ENCODE measurements around the gene FUT8. TPM values are rescaled to one million over a fixed set of nuclear protein-coding genes. Genes with fewer than 3 reads are reported as not detected.

FUT8 gene
- total RNA-seq, 1 experiment from 2014 or later = 42.3 TPM

DNA sequence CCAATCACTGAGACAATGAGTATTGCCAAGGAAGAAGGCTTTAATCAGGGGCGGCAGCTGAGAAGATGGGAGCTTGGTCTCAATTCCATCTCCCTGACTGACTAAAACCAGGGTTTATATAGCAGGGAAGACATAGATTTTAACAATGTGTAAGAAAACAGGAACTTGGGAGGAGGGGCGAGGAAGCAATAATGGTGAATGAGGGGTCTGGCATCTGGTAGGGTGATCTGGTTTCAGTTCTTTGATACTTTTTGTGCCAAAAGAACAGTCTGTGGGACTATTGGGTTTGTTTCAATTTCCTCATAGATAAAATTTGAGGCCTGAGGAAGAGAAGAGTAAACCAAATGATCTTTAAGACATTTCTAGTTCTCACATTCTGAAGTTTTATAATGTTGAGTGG lies 49.2 kb downstream of the FUT8 start:
- Histone ChIP-seq H3K36me3 (ENCODE audit: control insufficient read depth in 1 of 2, insufficient read depth in 2 of 2, low read length in 2 of 2) (no peaks in the 10 kb centered on the region), H3K27ac (ENCODE audit: low read depth, low read length) (no peak overlapping the region), H3K27me3 (ENCODE audit: insufficient read depth, low read length) (no peaks in the 10 kb centered on the region), H3K9me2 (ENCODE audit: insufficient read depth) (no peaks in the 10 kb centered on the region), H4K20me1 (ENCODE audit: insufficient read depth) (no peaks in the 10 kb centered on the region), H2AFZ (ENCODE audit: low read depth, low read length, poor library complexity, severe bottlenecking) (no peak overlapping the region), H3K4me1 (ENCODE audit: control insufficient read depth in 1 of 2, insufficient read depth in 2 of 2, low read length in 2 of 2) (peaks cover 0 to 13% of the 10 kb centered on the region in 2 experiments; a peak in 2 of 4 replicates), H3K9me3 (ENCODE audit: control insufficient read depth in 1 of 2, insufficient read depth in 1 of 2, low read depth in 1 of 2, low read length in 2 of 2) (no peaks in the 10 kb centered on the region), H3K79me2 (ENCODE audit: insufficient read depth, low read length) (0 out of 2 replicates have a peak, but pooled peaks cover 6% of the 10 kb centered on the region), H3K4me2 (ENCODE audit: low read length) (no peak overlapping the region; the same call in 1 of the 2 replicates), H3K9ac (ENCODE audit: low read length) (no peak overlapping the region), H3K4me3 (replicated peaks in 1 of 2; ENCODE audit: low read depth in 1 of 2, low read length in 2 of 2) (no peak overlapping the region)
- POLR2A ChIA-PET = no interaction called here
- CTCF ChIA-PET = no interaction called here
- TF ChIP-seq RAD21 (IDR thresholded peaks at IDR 0.05; ENCODE audit: low read depth) (no peak), SIN3A (IDR thresholded peaks at IDR 0.05; ENCODE audit: low read depth) (no peak), EZH2 (IDR thresholded peaks at IDR 0.05) (no peak), YY1 (IDR thresholded peaks at IDR 0.05; ENCODE audit: extremely low read depth, insufficient replicate concordance, low read depth, low read length) (no peak), CEBPB (IDR thresholded peaks at IDR 0.05; ENCODE audit: low read depth) (no peak), FOSL1 (IDR thresholded peaks at IDR 0.05; ENCODE audit: low read depth) (no peak), ZNF274 (IDR thresholded peaks at IDR 0.05; ENCODE audit: low read depth, low read length) (no peak), POLR2AphosphoS5 (IDR thresholded peaks at IDR 0.05; ENCODE audit: low read depth, low read length) (no peak)
- TF ChIP-seq, protein P1, sequence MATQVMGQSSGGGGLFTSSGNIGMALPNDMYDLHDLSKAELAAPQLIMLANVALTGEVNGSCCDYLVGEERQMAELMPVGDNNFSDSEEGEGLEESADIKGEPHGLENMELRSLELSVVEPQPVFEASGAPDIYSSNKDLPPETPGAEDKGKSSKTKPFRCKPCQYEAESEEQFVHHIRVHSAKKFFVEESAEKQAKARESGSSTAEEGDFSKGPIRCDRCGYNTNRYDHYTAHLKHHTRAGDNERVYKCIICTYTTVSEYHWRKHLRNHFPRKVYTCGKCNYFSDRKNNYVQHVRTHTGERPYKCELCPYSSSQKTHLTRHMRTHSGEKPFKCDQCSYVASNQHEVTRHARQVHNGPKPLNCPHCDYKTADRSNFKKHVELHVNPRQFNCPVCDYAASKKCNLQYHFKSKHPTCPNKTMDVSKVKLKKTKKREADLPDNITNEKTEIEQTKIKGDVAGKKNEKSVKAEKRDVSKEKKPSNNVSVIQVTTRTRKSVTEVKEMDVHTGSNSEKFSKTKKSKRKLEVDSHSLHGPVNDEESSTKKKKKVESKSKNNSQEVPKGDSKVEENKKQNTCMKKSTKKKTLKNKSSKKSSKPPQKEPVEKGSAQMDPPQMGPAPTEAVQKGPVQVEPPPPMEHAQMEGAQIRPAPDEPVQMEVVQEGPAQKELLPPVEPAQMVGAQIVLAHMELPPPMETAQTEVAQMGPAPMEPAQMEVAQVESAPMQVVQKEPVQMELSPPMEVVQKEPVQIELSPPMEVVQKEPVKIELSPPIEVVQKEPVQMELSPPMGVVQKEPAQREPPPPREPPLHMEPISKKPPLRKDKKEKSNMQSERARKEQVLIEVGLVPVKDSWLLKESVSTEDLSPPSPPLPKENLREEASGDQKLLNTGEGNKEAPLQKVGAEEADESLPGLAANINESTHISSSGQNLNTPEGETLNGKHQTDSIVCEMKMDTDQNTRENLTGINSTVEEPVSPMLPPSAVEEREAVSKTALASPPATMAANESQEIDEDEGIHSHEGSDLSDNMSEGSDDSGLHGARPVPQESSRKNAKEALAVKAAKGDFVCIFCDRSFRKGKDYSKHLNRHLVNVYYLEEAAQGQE (IDR thresholded peaks at IDR 0.05; ENCODE audit: low read depth) = no peak
- RAD21 ChIA-PET (ENCODE audit: low non-redundant PET in 1 of 2, low total read pairs in 2 of 2, uncharacterized antibody in 2 of 2, unreplicated experiment in 2 of 2) = no interaction called here
- intact Hi-C loops (cut with micrococcal nuclease) = no loop called here
- no peak for ATAC-seq
- no TSS peak for BruUV-seq (replicated peaks)
- no peak for DNase-seq (ENCODE audit: low read depth, low spot score)

Measured in HCT116 (cell line).